MCF 10A (cell line): ENCODE data around the gene SPOCK1. TPM values are rescaled to one million over a fixed set of nuclear protein-coding genes. Genes with fewer than 3 reads are reported as not detected.

Source experiments
- BruUV-seq: library from RNA; stranded (reverse); fragments of 400-500 nt; replicated peaks from 2 replicates; lab custom pipeline; 2021; lab: Mats Ljungman, UMichigan
- CTCF ChIA-PET: fragments of 300-600 bp; sonication (Branson Sonifier 250); formaldehyde crosslinking; extraction: SDS; loops from one replicate; lab custom pipeline; 2021; ENCODE audit warnings: antibody characterized with exemption, inconsistent platforms; lab: Yijun Ruan, JAX
- POLR2A ChIA-PET: fragments of 300-600, 350-650 bp; sonication (Branson Sonifier 250); formaldehyde crosslinking; extraction: SDS; loops from one replicate; lab custom pipeline; 2020; ENCODE audit warnings: antibody characterized with exemption, inconsistent platforms; lab: Yijun Ruan, JAX
- DNase-seq: peaks from one replicate; pipeline ENCODE4 v3.0.0-alpha.2; 2018; ENCODE audit not compliant: unreplicated experiment
- H3K27ac Mint-ChIP-seq: one replicate; pipeline ENCODE4 v1.8.0; 2022; ENCODE audit warnings: mild to moderate bottlenecking, low read depth, mixed read lengths; ENCODE audit not compliant: unreplicated experiment
- H3K27me3 Mint-ChIP-seq: one replicate; pipeline ENCODE4 v1.8.0; 2022; ENCODE audit warnings: mixed read lengths; ENCODE audit not compliant: insufficient read depth, unreplicated experiment
- H3K36me3 Mint-ChIP-seq: one replicate; pipeline ENCODE4 v1.8.0; 2022; ENCODE audit warnings: mild to moderate bottlenecking, moderate library complexity, mixed read lengths; ENCODE audit not compliant: insufficient read depth, unreplicated experiment
- H3K4me1 Mint-ChIP-seq: one replicate; pipeline ENCODE4 v1.8.0; 2022; ENCODE audit warnings: mixed read lengths; ENCODE audit not compliant: insufficient read depth, unreplicated experiment
- H3K4me3 Mint-ChIP-seq: one replicate; pipeline ENCODE4 v1.8.0; 2022; ENCODE audit warnings: mild to moderate bottlenecking, moderate library complexity, mixed read lengths; ENCODE audit not compliant: unreplicated experiment
- H3K9me3 Mint-ChIP-seq: one replicate; pipeline ENCODE4 v1.8.0; 2022; ENCODE audit warnings: mixed read lengths; ENCODE audit not compliant: unreplicated experiment
- intact Hi-C: fragments of 100-400 bp; cut with micrococcal nuclease; formaldehyde crosslinking; loops from 2 replicates; pipeline ENCODE4 v1.14.1; 2022
- total RNA-seq: library from RNA; stranded (reverse); gene quantifications from 2 replicates; pipeline ENCODE4 v1.2.3, GENCODE V29; 2022
- TF ChIP-seq, protein P1 (sequence below): fragments of 200-600 bp; IDR thresholded peaks from one replicate; pipeline ENCODE4 v1.8.0; 2022; ENCODE audit warnings: antibody characterized with exemption, mild to moderate bottlenecking; ENCODE audit not compliant: unreplicated experiment

SPOCK1 gene
- total RNA-seq, 1 experiment from 2014 or later: 34.3 TPM

DNA sequence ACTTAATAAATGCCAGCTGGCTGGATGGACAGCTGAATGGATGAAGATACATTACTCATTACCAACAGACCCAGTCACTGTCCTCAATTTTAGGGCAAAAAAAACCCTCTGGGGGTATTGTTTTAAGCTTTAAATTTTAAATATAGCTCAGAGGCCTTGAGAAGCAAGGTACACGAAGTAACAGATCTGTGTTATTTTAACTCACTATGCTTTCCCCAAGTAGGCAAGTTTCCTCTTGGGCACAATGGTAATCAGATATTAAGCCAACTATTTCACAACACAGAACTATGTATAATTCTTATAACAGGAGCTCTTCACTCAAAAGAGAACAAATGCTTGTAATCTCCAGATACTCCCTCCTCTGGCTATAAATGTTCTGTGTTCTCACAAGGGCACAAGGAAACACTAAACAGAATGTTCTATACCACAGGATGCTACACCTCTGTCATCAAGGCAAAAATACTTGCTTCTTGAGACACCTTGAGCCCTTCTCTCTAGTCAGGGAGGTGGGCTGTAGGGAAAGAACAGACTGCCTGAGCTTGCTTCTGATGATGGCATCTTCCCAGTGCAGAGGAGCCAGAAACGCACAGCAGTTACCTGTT, 443.8 kb downstream of the SPOCK1 start:
- Mint-ChIP-seq H3K9me3 (no peaks in the 10 kb centered on the region), H3K4me3 (no peak overlapping the region), H3K36me3 (no peaks in the 10 kb centered on the region), H3K4me1 (peaks cover 8% of the 10 kb centered on the region), H3K27ac (peak overlapping the region; percentile 44), H3K27me3 (no peaks in the 10 kb centered on the region)
- intact Hi-C loops: no loop called here
- no peak for DNase-seq
- POLR2A ChIA-PET: interaction anchor here (0.5 kb wide), 1 partner anchor 608 kb away, joined by 4 read pairs; no protein-coding TSS in a partner anchor
- TF ChIP-seq, protein P1, sequence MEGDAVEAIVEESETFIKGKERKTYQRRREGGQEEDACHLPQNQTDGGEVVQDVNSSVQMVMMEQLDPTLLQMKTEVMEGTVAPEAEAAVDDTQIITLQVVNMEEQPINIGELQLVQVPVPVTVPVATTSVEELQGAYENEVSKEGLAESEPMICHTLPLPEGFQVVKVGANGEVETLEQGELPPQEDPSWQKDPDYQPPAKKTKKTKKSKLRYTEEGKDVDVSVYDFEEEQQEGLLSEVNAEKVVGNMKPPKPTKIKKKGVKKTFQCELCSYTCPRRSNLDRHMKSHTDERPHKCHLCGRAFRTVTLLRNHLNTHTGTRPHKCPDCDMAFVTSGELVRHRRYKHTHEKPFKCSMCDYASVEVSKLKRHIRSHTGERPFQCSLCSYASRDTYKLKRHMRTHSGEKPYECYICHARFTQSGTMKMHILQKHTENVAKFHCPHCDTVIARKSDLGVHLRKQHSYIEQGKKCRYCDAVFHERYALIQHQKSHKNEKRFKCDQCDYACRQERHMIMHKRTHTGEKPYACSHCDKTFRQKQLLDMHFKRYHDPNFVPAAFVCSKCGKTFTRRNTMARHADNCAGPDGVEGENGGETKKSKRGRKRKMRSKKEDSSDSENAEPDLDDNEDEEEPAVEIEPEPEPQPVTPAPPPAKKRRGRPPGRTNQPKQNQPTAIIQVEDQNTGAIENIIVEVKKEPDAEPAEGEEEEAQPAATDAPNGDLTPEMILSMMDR: no peak
- CTCF ChIA-PET: interaction anchor here (0.6 to 2.0 kb wide), 6 partner anchors 20 to 286 kb away, joined by 3 to 6 read pairs (median 3); no protein-coding TSS in a partner anchor
- no TSS peak for BruUV-seq

DNA sequence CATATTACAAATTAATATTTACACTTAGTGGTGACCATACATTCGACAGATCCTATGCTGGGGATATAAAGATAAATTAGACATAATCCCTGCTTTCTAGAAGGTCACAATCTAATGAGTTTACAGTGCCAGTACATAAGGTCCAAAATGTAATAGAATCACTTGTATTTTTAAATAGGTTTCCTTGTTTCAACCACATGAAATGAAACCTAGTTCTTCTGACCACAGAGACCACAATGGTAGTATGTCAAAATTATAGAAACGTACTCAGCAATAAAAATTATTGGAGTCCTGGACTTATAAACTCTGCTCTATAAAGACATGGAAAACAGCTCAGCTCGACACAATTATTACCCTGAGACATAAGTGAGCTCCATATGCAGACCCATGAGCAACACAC, 444.3 kb downstream of the SPOCK1 start:
- H3K4me3 Mint-ChIP-seq: no peak overlapping the region
- no TSS peak for BruUV-seq
- CTCF ChIA-PET: interaction anchor here (0.6 to 2.0 kb wide), 6 partner anchors 12 to 286 kb away, joined by 3 to 6 read pairs (median 3); no protein-coding TSS in a partner anchor
- H3K9me3 Mint-ChIP-seq: no peaks in the 10 kb centered on the region
- intact Hi-C loops: no loop called here
- POLR2A ChIA-PET: interaction anchor here (0.5 kb wide), 1 partner anchor 607 kb away, joined by 4 read pairs; no protein-coding TSS in a partner anchor
- no peaks in the 10 kb centered on the region for H3K36me3 Mint-ChIP-seq
- peak overlapping the region; percentile 44 for H3K27ac Mint-ChIP-seq
- no peak for DNase-seq
- no peaks in the 10 kb centered on the region for H3K27me3 Mint-ChIP-seq
- TF ChIP-seq, protein P1: no peak
- peaks cover 8% of the 10 kb centered on the region for H3K4me1 Mint-ChIP-seq

DNA sequence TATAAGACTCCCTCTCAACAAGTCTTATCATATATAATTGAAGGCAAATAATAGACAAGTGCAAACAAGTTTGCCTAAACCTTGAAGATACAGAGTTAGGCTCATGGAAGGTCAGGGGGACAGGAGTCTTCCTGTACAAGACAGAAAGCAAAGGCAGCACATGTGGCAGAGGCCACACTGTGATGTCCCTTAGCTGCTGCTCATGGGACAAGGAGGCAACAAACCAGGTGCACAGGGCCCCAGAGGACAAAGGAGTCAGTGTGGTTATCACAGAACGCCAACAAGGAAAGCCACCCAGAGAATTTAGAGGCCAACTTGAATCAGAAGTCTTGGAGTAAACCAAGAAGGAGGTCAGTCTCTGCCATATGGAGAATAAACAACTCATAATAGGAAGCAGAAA, 444.8 kb downstream of the SPOCK1 start:
- peaks cover 8% of the 10 kb centered on the region for H3K4me1 Mint-ChIP-seq
- no peak overlapping the region for H3K27ac Mint-ChIP-seq
- no peak for DNase-seq
- BruUV-seq: no TSS peak
- CTCF ChIA-PET: interaction anchor here (0.8 to 2.0 kb wide), 5 partner anchors 12 to 805 kb away, joined by 3 to 6 read pairs (median 4); no protein-coding TSS in a partner anchor
- no peaks in the 10 kb centered on the region for H3K36me3 Mint-ChIP-seq
- intact Hi-C loops: no loop called here
- H3K9me3 Mint-ChIP-seq: no peaks in the 10 kb centered on the region
- TF ChIP-seq, protein P1: no peak
- POLR2A ChIA-PET: no interaction called here
- no peaks in the 10 kb centered on the region for H3K27me3 Mint-ChIP-seq
- H3K4me3 Mint-ChIP-seq: no peak overlapping the region

DNA sequence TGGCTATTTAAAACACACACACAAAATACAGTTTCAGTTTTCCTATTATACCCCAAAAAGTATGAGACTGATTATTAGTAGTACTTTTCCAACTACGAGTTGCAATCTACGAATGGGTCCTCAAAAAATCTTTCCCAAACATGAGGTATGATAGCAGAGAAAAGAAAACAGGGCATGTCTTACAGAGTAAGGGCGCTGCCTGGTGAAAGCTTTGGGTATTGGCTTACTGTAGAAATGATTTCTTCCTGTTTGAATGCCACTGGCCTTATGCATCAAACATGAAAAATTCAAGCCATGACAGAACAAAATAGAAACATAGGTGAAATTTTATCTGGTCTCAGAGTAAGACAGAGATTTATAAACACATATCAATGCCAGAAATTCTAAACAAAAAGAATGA, 448.0 kb downstream of the SPOCK1 start:
- Mint-ChIP-seq H3K36me3 (no peaks in the 10 kb centered on the region), H3K27ac (no peak overlapping the region), H3K4me3 (no peak overlapping the region), H3K4me1 (peaks cover 8% of the 10 kb centered on the region), H3K9me3 (no peaks in the 10 kb centered on the region), H3K27me3 (no peaks in the 10 kb centered on the region)
- ChIA-PET POLR2A (no interaction called here), CTCF (no interaction called here)
- no peak for DNase-seq
- no TSS peak for BruUV-seq
- intact Hi-C loops: no loop called here
- TF ChIP-seq, protein P1: no peak
